Measurements from ENCODE around the gene MMP2.
A peak's percentile ranks its signal among the peaks of the same experiment; 100 is the strongest.

MMP2 gene

DNA sequence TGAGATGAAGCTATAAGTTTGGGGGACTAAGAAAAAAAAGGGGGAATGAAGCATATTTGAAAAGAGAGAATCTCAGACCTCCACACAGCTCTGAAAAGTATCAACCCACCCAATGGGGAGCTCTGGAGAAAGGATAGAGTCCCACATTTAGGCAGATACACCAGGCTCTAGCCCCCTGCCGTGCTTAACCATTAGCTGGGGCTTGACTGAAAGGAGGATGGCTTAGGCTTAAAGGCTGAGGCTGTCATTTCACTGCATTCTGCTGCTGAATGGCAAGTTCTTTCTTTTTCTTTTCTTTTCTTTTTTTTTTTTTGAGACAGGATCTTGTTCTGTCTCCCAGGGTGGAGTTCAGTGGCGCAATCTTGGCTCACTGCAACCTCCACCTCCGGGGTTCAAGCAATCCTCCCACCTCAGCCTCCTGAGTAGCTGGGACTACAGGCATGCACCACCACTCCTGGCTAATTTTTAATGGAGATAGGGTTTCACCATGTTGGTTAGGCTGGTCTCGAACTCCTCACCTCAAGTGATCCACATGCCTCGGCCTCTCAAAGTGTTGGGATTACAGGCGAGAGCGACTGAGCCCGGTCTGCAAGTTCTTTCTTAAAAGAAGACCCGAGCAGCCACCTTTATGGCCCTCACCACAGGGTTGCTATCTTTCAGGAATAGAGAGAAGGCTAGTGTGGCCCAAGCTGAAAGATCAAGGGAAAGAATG is 9.0 kb upstream of the MMP2 start:
- no peak for DNase-seq

DNA sequence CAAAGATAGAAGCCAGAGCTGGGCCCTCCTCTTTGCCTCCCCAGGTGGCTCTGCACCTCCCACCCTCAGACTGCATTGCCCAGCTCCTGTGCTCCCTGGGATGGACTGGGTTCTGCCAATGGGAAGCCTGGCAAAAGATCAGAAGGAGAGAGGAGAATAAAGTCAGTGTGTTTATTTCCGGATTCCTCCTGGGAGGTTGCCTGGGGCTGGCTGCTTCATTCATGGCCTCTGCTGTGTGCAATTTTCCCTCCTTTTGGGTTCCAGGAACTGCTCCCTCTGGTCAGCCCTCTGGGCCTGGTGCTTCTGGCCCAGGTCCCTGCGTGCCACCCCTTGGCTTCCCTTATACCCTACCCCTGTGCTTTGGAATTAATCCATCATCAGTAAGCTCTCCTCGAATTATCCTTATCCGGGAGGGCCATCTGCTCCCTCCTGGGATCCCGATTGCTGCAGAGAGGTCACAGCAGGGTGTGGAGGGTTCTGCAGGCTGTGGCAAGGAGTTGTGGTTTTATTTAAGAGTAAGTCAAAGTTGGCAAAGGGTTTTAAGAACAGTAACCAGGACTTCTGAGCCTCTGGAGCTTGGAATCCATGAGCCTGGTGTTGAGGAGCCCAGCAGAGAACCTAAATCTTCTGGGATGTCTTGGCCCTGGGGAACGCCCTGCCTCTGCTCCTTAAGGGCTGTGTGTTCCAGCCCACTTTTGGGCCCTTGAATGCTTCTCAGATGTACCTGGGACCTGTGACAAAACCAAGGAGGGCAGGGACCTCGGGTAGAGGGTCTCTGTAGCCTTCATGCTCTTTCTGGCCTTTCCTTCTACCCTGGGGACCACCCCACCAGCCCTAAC is 8.2 kb upstream of the MMP2 start:
- no peak for DNase-seq

DNA sequence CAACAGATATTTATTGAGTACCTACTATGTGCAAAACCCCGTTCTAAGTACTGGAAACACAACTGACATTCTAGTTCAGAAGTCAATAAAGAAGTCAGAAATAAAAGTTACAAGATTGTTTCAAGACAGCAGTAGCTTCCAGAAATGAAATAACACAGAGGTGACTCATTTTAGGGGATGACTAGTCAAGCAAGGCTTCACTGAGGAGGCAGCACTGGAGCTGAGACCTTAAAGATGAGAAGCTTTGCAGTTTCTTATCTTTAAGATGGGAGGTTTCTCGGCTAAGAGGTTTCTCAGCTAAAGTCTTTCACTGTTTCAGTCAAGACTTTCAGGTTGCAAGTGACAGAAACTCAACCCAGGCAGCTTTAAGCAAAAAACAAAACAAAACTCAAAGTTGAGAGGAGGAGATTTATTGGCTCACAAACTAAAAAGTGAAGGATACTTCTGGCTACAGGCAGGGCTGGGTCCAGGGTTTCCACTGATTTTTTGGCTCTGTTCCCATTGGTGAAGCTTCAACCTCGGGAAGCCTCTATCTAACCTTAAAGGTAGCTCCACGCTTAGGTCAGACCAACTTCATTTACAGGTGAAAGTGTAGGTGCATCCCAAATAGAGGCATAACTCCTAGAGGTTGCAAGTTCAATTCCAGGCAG is 7.4 kb upstream of the MMP2 start:
- DNase-seq, result peak; percentile 72

DNA sequence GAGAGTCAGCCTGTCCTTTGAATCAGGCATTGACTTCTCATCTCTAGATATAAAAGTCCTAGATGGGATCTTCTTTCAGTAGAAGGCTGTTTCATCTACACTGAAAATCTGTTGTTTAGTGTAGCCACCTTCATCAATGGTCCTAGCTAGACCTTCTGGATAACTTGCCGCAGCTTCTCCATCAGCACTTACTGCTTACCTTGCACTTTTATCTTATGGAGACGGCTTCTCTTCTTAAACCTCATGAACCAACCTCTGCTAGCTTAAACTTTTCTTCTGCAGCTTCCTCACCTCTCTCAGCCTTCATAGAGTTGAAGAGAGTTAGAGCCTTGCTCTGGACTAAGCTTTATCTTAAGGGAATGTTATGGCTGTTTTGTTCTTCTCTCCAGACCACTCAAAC is 5.4 kb upstream of the MMP2 start:
- no peak for DNase-seq

DNA sequence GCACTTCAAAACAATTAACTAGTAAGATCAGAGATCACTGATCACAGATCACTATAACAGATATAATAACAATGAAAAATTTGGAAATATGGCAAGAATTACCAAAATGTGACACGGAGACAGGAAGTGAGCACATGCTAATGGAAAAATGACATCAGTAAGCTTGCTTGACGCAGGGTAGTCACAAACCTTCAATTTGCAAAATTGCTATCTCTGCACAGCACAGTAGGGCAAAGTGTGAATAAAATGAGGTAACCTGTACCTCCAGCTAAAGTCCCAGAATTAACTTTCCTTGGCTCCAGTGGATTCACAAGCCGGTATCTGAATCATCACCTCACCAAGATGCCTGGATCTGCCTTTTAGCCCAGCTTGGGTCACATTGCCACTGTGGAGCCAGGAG is 4.2 kb upstream of the MMP2 start:
- no peak for DNase-seq

DNA sequence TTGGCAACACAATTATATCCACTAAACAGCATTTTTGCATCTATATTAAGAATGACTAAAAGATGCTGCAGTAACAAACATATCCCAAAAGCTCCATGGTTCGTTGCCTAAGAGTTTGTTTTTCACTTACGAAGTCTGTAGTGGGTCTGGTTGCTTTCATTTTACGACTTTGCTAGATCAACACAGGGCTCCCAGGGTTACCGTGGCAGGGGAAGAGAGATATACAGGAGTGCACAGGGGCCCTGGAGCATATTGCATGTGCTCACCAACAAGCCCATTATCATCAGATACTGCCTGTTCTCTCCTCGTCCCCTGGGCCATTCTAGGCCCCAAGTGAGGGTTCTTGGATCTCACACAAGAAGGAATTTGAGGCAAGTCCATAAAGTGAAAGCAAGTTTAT is 3.1 kb upstream of the MMP2 start:
- DNase-seq, result no peak

DNA sequence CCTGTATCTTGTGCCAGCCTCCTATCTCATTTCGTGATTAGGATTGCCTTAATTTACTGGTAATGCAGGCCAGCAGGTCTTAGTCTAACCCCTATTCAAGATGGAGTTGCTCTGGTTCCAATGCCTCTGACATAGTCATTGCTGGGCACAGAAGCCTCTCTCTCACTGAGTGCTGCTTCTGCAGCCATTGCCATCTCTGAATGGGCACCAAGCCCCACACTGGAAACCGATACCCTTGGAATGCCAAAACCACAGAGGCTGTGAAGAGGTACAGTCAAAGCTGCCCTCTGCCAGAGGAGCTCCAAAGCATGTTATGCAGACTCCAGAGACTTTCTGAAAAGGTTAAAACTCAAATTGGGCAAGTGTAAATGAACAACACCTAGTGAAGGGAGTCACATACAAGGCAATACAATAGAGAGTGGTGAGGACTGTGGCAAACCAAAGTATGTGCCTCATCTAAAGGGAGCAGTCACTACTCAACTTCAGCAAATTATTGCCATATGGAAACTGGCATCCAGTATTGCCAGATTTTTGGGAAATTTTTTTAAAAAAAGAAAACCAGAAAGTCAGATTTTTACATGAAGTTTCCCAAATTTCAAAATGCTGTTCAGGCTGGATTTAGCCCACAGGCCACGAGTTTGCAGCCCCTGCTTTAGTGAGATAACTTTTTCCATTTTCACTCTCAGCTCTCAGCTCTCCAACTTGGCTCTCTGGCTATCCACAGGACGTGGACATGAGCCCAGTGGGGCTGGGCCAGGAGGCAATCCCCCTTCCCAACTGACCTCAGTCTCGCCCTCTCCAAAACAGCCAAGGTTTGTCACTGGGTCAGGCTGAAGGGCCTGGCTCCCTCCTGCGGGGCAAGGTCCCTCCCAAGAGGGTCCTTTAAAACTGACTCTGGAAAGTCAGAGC is 2.1 kb upstream of the MMP2 start:
- no peak for DNase-seq

DNA sequence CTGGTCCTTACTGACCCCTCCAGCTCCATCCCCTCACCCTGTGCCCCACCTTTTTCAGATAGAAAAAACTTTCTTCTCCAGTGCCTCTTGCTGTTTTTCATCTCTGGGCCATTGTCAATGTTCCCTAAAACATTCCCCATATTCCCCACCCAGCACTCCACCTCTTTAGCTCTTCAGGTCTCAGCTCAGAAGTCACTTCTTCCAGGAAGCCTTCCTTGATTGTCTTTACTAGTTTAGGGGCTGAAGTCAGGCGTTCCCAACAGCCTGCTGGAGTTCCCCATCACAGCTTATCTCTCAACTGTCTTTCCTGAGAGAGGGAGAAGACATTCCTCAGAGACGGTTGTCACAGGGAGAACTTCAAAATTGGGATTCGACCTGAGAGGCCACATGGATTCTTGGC is 1.3 kb upstream of the MMP2 start:
- DNase-seq, result no peak

DNA sequence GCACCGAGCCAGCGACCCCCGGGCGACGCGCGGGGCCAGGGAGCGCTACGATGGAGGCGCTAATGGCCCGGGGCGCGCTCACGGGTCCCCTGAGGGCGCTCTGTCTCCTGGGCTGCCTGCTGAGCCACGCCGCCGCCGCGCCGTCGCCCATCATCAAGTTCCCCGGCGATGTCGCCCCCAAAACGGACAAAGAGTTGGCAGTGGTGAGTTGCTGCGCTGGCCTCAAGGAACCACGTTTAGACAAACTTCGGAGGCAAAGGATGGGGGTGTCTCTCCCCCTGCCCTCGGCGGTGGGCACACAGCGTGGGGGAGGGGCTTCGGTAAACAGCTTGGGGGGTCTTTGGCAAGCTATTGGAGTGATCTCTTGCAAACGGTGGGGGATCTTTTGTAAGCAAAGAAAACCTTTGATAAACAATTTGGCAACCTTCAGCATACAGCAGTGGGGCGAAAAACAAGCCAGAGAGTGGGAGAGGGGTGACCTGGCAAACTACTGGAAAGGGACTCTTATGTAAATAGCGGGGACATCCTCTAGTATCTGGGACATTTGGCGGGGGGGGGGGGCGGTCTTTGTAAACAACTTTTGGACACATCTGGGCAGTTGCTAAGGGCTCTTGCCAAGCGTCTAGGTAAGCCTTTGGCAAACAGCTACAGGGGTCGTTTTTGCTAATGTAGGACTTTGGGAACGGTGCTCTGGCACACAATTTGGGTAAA is 587 bp downstream of the MMP2 start:
- no peak for DNase-seq

DNA sequence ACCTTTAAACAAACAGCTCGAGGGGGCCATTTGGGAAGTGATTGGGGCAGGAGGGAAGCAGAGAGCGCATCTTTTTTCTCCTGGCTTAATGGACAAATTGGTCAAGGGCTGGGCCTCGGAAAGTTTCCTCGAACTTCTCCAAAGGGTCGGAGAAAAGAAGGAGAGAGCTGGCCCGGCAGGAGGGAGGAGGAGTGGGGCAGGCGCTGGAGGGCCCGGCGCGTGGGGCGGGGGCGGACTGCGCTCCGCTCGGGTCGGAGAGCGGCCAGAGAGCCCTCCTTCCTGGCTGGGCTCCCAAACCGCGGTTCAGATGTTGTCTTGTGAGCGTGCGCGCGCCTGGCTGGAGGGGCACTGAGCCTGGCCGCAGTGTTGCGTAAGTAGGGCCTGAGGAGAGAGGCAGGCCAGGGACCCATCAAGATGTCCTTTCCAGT is 1.2 kb downstream of the MMP2 start:
- peak; percentile 73 for DNase-seq

DNA sequence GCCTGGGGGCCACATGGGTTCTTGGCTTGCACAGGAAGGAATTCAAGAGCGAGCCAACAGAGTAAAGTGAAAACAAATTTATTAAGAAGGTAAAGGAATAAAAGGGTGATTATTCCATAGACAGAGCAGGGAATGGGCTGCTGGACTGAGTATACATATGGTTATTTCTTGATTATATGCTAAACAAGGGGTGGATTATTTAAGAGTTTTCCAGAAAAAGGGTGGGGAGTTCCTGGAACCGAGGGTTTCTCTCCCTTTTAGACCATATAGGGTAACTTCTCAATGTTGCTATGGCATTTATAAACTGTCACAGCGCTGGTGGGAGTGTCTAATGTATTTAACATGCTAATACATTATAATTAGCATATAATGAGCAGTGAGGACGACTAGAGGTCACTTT is 2.0 kb downstream of the MMP2 start:
- no peak for DNase-seq

DNA sequence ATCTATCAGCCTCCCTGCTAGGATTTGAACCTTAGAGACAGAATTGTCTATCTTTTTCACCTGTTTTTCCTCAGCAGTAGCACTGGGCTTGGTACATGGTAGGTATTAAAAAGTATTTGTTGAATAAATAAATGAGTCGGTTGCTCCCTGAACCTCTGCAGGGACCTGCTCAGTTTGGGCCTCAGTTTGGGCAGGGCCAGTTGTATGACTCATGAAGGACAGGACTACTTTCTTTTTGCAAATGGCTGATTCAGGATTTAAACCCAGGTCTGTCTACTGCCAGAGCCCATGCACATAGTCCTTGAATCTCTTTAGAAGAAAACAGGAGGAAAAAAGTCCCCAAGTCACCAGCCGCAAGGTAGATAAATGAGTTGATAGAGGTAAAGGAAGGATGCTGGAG is 3.1 kb downstream of the MMP2 start:
- peak; percentile 13 for DNase-seq

DNA sequence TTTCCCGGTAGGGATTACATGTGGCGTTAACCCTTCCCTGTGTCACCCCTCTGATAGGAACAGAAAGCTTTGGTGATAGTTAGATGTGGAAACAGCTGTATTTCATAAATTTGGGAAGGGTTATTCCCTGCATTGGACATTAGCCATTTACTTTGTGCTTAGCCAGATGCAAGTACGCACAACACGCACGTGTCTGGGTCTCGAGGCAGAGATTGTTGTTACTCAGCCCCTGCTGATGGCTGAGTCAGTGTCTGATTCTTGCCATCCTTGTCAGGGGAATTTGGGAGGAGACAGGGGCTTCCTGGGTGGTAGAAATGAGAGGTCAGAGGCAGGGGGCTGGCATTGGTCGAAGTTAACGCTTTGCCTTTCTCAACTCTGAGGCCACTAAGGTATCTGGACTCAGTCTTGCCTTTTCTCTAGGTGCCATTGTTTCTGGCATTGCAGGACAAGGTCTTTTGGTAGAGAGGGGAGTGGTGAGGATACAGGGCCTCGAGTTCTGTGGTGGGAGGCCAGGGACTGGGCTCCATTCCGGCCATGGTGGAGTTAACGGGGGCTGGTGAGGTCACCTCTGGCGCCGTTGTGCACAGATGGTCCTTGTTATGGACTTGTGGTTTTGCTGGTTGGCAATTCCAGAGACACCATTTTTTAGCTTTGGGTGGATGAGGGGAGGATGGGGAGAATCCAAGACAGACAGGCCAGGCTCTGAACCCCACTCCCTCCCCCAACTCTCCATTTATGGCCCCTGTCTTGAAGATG is 8.2 kb downstream of the MMP2 start:
- peak; percentile 63 for DNase-seq

DNA sequence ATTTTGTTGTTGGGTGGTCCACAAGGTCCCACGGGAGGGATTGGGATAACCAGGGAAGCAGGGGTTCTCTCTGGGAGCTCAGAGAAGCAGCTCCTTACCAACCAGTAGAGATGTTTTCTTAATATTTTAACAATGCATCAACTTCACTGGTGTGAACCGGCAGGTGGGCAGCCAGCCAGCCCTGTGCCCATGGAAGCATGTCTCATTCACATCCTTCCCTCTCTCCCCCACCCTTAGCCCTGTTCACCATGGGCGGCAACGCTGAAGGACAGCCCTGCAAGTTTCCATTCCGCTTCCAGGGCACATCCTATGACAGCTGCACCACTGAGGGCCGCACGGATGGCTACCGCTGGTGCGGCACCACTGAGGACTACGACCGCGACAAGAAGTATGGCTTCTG is 9.3 kb downstream of the MMP2 start:
- no peak for DNase-seq

DNA sequence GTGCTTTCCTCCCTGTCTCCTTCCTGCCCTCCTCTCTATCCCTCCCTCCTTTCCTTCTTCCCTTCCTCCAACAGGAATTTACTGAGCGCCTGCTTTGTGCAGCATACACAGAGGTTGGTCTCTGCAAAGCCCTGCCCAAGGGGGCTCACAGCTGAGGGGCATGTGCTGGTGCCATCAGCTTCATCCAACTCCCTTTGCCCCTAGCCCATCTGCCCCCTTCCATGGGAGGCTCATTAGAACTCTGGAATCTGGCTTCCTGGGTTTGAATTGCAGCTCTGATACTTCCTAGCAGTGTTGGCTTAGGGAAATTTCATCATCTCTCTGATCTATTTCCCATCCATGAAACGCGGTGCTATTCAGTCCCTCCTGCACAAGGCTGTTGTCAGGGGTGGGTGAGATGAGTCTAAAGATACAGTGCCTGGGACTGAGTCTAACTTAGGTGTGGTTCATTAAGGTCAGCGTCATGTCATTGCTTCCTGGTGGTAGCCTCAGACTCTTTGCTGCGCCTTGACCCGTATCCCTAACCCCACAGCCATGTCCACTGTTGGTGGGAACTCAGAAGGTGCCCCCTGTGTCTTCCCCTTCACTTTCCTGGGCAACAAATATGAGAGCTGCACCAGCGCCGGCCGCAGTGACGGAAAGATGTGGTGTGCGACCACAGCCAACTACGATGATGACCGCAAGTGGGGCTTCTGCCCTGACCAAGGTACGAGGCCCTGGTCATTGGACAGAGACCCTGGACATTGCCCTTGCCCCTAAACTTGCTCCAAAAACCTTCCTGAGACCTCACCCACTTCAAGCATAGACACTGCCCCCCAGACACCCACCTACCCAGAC is 10.3 kb downstream of the MMP2 start:
- no peak for DNase-seq

DNA sequence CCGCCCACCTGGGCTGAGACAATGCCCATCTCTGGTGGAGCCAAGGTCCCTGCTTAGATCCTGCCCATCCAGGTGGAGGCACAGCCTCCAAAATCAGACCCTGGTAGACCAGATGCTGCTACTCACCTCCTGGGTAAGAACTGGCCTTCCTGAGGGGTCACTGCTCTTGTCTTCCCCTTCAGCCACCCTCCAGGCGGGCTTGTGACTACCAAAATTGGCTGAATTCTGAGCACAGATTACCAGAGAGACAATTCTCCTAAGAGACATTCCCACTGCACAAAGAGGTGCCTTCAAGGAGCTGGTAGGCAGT is 10.9 kb downstream of the MMP2 start:
- no peak for DNase-seq

DNA sequence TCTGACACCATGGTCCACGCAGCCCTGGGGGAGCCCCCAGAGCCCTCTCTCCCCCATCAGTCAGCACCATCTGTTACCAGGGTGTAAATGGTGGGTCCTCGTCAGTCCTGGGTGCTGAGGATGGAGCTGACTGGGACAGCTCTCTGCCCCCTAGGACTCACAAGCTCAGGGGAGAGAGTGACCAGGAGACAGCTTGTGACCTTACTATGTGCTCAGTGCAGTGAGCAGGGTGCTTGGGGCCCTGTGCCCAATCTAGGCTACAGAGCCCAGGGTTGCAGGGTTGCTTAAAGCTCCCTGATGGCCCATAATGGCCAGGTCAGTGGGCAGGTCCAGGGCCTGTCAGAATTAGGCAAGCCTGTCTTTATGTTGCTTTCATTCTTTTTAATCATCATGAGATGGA is 11.3 kb downstream of the MMP2 start:
- no peak for DNase-seq

DNA sequence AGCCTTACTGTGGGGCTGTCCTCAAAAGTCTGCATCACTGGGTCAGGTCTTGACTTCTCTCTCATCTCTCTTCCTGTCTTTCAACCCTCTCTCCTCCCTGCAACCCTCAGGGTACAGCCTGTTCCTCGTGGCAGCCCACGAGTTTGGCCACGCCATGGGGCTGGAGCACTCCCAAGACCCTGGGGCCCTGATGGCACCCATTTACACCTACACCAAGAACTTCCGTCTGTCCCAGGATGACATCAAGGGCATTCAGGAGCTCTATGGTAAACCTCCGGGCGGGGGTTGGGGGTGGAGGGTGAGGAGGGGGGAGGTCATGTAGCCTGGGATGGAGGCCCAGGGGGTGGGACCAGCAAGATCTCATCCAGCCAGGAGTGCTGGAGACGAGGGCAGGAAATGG is 12.7 kb downstream of the MMP2 start:
- DNase-seq, result no peak

DNA sequence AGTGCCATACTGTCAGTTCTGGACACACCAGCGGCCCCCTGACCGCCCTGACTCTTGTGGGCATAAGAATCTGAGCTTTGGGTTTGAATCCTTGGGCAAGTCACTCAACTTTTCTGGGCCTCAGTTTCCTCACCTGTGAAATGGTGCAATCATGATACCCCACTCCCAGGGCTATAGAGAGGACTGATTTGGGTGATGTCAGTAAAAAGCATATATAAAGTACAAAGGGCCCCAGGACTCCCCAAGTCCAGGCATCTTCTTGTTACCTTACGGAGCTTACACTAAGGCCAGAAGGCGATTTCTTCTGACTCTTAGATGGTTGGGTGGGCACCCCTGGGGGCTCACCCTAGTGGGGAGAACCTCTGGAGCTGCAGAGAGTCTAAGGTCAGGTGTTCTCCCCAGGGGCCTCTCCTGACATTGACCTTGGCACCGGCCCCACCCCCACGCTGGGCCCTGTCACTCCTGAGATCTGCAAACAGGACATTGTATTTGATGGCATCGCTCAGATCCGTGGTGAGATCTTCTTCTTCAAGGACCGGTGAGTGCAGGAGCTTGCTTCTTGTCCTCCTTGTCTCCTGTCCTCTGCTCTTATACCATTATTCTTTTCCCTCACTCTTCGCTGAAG is 13.9 kb downstream of the MMP2 start:
- no peak for DNase-seq

DNA sequence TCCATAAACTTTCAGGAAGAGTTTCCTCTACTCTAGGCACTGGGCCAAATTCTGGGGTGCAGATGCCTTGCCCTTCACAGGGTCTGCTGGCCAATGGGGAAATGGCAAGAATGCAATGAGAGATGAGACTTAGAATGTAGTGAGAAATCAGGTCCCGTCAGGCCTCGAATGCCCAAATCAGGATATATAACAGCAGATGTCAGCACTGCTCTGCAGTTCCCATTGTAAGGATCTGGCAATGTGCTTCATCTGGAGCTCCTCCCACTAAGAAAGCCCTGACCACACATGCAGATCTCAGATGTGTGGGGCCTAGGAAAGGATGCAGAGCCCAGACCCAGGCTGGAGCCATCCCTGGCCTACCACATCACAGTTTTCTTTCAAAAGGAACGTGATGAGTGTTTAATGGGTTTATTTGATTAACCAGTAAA is 16.0 kb downstream of the MMP2 start:
- peak; percentile 69 for DNase-seq

All from amniotic stem cell (primary cell).